Panc1 (cell line): Measurements from ENCODE around the gene NFIB. TPM values are rescaled to one million over a fixed set of nuclear protein-coding genes. Genes with fewer than 3 reads are reported as not detected.

ENCODE experiments used
- ATAC-seq: fragments of 200-7000 bp; cut with Tn5 transposase; 2 replicates; pipeline ENCODE4 v1.9.1; 2020; ENCODE audit warnings: mild to moderate bottlenecking, moderate library complexity
- BruUV-seq: library from RNA; stranded (reverse); fragments of 400-500 nt; replicated peaks from 2 replicates; lab custom pipeline; 2021; lab: Mats Ljungman, UMichigan
- CTCF ChIA-PET: fragments of 300-600 bp; sonication (Branson Sonifier 250); formaldehyde crosslinking; loops from one replicate; lab custom pipeline; 2022; ENCODE audit warnings: antibody characterized with exemption; lab: Charles Lee
- POLR2A ChIA-PET: fragments of 300-600 bp; sonication (Branson Sonifier 250); formaldehyde crosslinking; loops from one replicate; lab custom pipeline; 2022; ENCODE audit warnings: antibody characterized with exemption; lab: Charles Lee
- DNase-seq: peaks from one replicate; pipeline ENCODE4 v3.0.0-alpha.2; 2010; ENCODE audit warnings: low read depth, low spot score
- H3K27ac ChIP-seq: 2 replicates; pipeline ENCODE4 v1.5.1; 2011; ENCODE audit warnings: mild to moderate bottlenecking, low read length, inconsistent platforms
- H3K27me3 ChIP-seq: fragments of 200-500 bp; sonication (Bioruptor generic); 2 replicates; pipeline ENCODE4 v1.6.0; 2014; ENCODE audit warnings: low read length, inconsistent platforms; ENCODE audit not compliant: control insufficient read depth, insufficient read depth
- H3K36me3 ChIP-seq: fragments of 200-500 bp; sonication (Bioruptor generic); 2 replicates; pipeline ENCODE4 v1.5.1; 2014; ENCODE audit warnings: inconsistent platforms, mild to moderate bottlenecking, low read length, moderate library complexity; ENCODE audit not compliant: control insufficient read depth, insufficient read depth
- H3K4me1 ChIP-seq: 2 replicates; pipeline ENCODE4 v1.5.1; 2011; ENCODE audit warnings: inconsistent platforms, mild to moderate bottlenecking, low read length, moderate library complexity; ENCODE audit not compliant: control insufficient read depth, insufficient read depth
- H3K4me3 ChIP-seq, 2 experiments: 2 replicates each; pipeline ENCODE4 v1.5.1; 2011 to 2012; ENCODE audit warnings: low read depth in 2 of 2, low read length in 2 of 2, mild to moderate bottlenecking in 2 of 2, inconsistent platforms in 1 of 2, moderate library complexity in 1 of 2
- H3K9me3 ChIP-seq: fragments of 200-500 bp; sonication (Bioruptor generic); 2 replicates; pipeline ENCODE4 v1.5.1; 2014; ENCODE audit warnings: low read depth, mild to moderate bottlenecking, inconsistent platforms, low read length, moderate library complexity; ENCODE audit not compliant: control insufficient read depth, insufficient read depth
- POLR2AphosphoS5 ChIP-seq: IDR thresholded peaks from 2 replicates; pipeline ENCODE4 v1.6.1; 2012; ENCODE audit warnings: mild to moderate bottlenecking, low read depth, low read length, moderate library complexity
- SIN3A ChIP-seq: IDR thresholded peaks from 2 replicates; pipeline ENCODE4 v1.6.1; 2012; ENCODE audit warnings: low read depth, mild to moderate bottlenecking, low read length, moderate library complexity, borderline replicate concordance; ENCODE audit not compliant: insufficient read depth
- TCF7L2 ChIP-seq: IDR thresholded peaks from 2 replicates; pipeline ENCODE4 v1.6.1; 2011; ENCODE audit warnings: mild to moderate bottlenecking, low read depth, low read length, inconsistent platforms
- in situ Hi-C: cut with HindIII; loops from 2 replicates; pipeline ENCODE4 v1.10.0; 2016; ENCODE audit warnings: low sequenced_read_pairs, low pct_unique_long_range_greater_than_20kb
- intact Hi-C: fragments of 100-400 bp; cut with micrococcal nuclease; formaldehyde crosslinking; loops from one replicate; pipeline ENCODE4 v1.10.0; 2022; ENCODE audit not compliant: unreplicated experiment
- total RNA-seq: library from RNA; stranded (reverse); gene quantifications from one replicate; pipeline ENCODE4 v1.2.1, GENCODE V29; 2021; ENCODE audit not compliant: unreplicated experiment
- TF ChIP-seq, protein P1 (sequence below): fragments of 450-650 bp; IDR thresholded peaks from 2 replicates; pipeline ENCODE4 v1.5.1; 2017; ENCODE audit warnings: mild to moderate bottlenecking
- TF ChIP-seq, protein P2 (sequence below), 2 experiments: IDR thresholded peaks; 2 replicates each; pipeline ENCODE4 v1.6.1; 2011 to 2012; ENCODE audit warnings: low read depth in 2 of 2, control low read depth in 1 of 2, low read length in 1 of 2, mild to moderate bottlenecking in 1 of 2, moderate library complexity in 1 of 2; ENCODE audit not compliant: insufficient read depth in 1 of 2

NFIB gene
- total RNA-seq, 1 experiment from 2014 or later = 26.7 TPM

- TF ChIP-seq, protein P1, sequence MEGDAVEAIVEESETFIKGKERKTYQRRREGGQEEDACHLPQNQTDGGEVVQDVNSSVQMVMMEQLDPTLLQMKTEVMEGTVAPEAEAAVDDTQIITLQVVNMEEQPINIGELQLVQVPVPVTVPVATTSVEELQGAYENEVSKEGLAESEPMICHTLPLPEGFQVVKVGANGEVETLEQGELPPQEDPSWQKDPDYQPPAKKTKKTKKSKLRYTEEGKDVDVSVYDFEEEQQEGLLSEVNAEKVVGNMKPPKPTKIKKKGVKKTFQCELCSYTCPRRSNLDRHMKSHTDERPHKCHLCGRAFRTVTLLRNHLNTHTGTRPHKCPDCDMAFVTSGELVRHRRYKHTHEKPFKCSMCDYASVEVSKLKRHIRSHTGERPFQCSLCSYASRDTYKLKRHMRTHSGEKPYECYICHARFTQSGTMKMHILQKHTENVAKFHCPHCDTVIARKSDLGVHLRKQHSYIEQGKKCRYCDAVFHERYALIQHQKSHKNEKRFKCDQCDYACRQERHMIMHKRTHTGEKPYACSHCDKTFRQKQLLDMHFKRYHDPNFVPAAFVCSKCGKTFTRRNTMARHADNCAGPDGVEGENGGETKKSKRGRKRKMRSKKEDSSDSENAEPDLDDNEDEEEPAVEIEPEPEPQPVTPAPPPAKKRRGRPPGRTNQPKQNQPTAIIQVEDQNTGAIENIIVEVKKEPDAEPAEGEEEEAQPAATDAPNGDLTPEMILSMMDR = no peak
Observed at GRCh38 chr9:14346811-14347405, 33.0 kb upstream of the NFIB start (continued).

GRCh38 chr9:14346231-14346791, 32.4 kb upstream of the NFIB start:
- intact Hi-C loops = no loop called here
- DNase-seq = no peak
- Histone ChIP-seq H3K4me1 (no peaks in the 10 kb centered on the region), H3K36me3 (no peaks in the 10 kb centered on the region), H3K27ac (no peak overlapping the region), H3K4me3 (no peak overlapping the region), H3K27me3 (no peaks in the 10 kb centered on the region), H3K9me3 (no peaks in the 10 kb centered on the region)
- in situ Hi-C loops = no loop called here
- ChIA-PET POLR2A (no interaction called here), CTCF (no interaction called here)
- ATAC-seq = no peak
- BruUV-seq = no TSS peak
- no peak for TF ChIP-seq TCF7L2
- no peak for TF ChIP-seq SIN3A
- TF ChIP-seq POLR2AphosphoS5 = no peak
- TF ChIP-seq, protein P2, sequence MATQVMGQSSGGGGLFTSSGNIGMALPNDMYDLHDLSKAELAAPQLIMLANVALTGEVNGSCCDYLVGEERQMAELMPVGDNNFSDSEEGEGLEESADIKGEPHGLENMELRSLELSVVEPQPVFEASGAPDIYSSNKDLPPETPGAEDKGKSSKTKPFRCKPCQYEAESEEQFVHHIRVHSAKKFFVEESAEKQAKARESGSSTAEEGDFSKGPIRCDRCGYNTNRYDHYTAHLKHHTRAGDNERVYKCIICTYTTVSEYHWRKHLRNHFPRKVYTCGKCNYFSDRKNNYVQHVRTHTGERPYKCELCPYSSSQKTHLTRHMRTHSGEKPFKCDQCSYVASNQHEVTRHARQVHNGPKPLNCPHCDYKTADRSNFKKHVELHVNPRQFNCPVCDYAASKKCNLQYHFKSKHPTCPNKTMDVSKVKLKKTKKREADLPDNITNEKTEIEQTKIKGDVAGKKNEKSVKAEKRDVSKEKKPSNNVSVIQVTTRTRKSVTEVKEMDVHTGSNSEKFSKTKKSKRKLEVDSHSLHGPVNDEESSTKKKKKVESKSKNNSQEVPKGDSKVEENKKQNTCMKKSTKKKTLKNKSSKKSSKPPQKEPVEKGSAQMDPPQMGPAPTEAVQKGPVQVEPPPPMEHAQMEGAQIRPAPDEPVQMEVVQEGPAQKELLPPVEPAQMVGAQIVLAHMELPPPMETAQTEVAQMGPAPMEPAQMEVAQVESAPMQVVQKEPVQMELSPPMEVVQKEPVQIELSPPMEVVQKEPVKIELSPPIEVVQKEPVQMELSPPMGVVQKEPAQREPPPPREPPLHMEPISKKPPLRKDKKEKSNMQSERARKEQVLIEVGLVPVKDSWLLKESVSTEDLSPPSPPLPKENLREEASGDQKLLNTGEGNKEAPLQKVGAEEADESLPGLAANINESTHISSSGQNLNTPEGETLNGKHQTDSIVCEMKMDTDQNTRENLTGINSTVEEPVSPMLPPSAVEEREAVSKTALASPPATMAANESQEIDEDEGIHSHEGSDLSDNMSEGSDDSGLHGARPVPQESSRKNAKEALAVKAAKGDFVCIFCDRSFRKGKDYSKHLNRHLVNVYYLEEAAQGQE (IDR thresholded peaks at IDR 0.05; ENCODE audit: insufficient read depth in 1 of 2, low read depth in 2 of 2, low read length in 1 of 2) = no peak
- TF ChIP-seq, protein P1 = no peak
